ENCODE measurements around the gene ACOX3.

DNA sequence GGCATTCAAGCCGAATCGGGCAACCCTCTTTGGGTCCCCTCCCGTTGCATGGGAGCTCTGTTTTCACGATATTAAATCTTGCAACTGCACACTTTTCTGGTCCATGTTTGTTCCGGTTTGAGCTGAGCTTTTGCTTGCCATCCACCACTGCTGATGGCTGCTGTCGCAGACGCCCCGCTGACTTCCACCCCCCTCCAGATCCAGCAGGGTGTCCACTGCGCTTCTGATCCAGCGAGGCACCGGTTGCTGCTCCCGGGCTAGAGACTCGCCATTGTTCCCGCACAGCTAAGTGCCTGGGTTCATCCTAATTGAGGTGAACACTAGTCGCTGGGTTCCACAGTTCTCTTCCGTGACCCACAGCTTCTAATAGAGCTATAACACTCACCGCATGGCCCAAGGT is 13.3 kb downstream of the ACOX3 start:
- no peak for TF ChIP-seq POLR2A (IDR thresholded peaks at IDR 0.05)
- TF ChIP-seq, protein P1, sequence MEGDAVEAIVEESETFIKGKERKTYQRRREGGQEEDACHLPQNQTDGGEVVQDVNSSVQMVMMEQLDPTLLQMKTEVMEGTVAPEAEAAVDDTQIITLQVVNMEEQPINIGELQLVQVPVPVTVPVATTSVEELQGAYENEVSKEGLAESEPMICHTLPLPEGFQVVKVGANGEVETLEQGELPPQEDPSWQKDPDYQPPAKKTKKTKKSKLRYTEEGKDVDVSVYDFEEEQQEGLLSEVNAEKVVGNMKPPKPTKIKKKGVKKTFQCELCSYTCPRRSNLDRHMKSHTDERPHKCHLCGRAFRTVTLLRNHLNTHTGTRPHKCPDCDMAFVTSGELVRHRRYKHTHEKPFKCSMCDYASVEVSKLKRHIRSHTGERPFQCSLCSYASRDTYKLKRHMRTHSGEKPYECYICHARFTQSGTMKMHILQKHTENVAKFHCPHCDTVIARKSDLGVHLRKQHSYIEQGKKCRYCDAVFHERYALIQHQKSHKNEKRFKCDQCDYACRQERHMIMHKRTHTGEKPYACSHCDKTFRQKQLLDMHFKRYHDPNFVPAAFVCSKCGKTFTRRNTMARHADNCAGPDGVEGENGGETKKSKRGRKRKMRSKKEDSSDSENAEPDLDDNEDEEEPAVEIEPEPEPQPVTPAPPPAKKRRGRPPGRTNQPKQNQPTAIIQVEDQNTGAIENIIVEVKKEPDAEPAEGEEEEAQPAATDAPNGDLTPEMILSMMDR (IDR thresholded peaks at IDR 0.05), result no peak
